Left forelimb (tissue), 1 donor: ENCODE data around the gene TSPAN18.

Experiments used
- DNase-seq: peaks from one replicate; pipeline ENCODE4 v3.0.0-alpha.2; 2018; ENCODE audit warnings: low spot score

Gene TSPAN18

GRCh38 chr11:44957776-44958564, 231.2 kb downstream of the TSPAN18 start:
- DNase-seq, result no peak

GRCh38 chr11:44959064-44959463, 232.3 kb downstream of the TSPAN18 start:
- no peak for DNase-seq

- DNase-seq, result no peak
Measured at GRCh38 chr11:44960200-44960845, 233.6 kb downstream of the TSPAN18 start.

DNA sequence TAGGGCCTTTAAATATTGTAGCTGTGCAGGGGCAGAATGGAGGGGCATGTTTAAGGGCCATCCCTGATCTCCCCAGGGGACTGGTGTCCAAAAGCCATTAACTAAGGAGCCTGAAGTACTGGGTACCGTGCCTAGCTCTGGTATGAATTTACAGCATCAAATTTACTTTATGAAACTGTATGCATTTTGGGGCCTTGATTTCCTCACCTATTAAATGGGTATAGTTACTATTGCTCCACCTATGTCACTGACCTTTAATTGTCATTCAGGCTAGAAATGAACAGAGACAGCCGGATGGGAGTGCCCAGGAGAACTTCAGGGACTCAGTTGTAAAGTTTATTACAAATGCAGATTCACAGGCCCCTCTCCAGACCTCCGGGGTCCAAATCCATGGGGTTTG, 235.7 kb downstream of the TSPAN18 start:
- DNase-seq, result no peak

DNA sequence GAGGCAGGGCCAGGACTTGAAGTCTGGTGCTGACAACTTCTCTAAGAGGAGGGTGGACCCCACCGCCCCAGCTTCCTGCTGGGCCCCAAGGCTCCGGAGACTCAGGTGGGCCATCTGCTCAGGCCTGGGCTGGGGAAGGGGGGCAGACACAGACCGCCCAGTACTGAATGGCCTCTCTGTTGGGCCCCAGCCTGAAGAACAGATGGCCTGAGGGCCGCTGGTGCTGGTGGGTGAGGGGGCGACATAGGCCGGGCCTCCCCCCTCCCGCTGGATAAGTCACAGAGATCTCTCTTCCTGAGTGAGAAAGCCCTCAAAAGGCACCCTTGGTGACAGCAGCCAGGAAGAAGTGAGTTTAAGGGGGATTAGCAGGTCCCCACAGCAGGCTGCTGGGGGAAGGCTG, 236.4 kb downstream of the TSPAN18 start:
- no peak for DNase-seq

DNA sequence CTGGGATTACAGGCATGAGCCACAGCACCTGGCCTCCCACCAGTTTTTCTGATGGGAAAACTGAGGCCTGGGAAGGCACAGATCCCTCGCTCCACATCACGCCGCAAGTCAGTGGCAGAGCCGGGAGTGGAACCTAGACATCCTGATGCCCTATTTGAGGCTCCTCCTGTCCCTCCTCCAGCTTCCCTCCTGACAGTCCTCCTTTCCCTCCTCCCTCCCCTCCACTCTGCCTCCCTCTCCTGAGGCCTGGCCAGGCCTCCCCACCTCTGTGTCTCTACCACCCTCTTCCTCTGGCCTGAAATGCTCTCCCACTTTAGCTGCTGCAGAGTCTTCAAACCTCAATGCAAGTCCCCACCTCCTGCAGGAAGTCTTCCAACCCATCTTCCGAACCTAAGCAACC, 237.2 kb downstream of the TSPAN18 start:
- no peak for DNase-seq

DNA sequence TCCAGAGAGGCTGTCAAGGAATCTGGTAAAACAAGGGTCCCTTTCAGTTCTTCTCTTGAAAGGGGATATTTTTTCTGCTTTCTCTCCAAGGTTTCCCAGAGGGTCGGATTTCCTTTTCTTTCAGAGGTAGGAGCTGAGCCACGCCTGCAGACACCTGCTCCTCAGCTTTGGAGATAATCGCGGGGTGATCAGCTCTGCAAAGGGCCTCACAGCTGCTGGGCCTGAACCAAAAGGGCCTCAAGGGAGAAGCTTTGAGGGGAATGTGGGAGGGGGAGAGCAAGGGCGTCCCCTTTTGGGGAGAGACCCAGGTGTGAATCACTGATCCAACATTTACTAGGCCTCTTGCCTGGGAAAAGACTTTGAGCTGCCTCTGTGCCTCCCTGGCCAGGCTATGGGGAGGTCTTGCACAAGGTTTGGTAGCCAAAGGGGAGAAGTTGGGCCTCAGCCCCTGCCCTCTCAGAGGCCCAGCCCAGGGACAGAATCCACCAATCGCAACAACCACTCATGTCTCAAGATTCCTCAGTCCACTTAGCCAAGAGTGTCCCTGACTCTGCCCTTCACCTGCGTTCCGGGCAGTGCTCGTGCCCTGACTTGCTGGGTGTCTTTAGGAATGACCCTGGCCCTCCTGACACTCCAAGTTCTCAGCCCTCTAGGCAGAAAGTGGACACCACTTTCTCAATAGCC, 237.9 kb downstream of the TSPAN18 start:
- DNase-seq, result no peak

- DNase-seq, result no peak
Measured at GRCh38 chr11:44966694-44967093, 239.9 kb downstream of the TSPAN18 start.

GRCh38 chr11:44967930-44968496, 241.3 kb downstream of the TSPAN18 start:
- DNase-seq, result no peak

- DNase-seq, result no peak
Measured at GRCh38 chr11:44968510-44968909, 241.7 kb downstream of the TSPAN18 start.

DNA sequence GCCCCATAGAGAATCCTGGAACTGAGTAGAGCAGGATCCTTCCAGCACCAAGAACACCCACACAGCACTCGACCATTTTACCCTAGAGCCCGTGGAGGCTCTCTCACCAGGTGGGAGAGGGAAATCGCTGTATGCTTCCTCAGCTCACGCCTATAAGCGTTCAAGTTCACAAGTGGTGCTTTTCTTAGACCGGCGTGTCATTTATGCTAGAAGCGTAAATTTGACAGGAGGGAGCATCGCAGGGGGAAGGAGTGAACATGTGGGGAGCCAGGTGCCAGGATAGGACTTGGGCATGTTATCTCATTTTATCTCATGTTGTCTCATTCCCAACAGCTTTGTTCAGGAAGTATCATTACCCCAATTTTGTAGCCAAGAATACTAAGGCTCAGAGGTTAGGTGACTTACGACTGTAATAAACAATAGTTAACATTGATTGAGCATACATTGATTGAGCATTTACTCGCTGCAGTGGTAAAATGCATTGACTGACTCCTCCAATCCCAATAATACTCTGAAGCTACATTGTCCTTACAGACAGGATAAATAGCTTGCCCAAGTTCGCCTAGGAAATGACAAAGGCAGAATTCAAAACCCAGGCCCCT, 243.0 kb downstream of the TSPAN18 start:
- no peak for DNase-seq

GRCh38 chr11:44970293-44970692, 243.5 kb downstream of the TSPAN18 start:
- no peak for DNase-seq

DNA sequence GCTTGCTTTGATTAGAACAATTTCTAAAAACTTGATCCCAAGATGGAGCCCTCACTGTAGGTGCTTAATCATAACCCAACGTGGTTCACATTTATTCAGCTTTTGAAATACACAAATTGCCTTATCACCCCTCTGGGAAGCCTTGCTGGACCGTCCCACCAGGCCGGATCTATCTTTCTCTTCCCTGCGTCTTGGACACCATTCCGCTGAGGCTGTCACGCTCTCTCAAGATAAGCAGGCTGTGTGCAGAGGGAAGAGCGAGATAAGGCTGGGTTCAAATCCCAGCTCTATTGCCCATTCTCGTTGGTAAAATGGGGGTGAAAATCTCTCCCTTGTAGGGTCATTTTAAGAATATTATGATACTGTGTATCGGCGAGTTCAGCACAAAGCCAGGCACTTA, 244.4 kb downstream of the TSPAN18 start:
- no peak for DNase-seq

DNA sequence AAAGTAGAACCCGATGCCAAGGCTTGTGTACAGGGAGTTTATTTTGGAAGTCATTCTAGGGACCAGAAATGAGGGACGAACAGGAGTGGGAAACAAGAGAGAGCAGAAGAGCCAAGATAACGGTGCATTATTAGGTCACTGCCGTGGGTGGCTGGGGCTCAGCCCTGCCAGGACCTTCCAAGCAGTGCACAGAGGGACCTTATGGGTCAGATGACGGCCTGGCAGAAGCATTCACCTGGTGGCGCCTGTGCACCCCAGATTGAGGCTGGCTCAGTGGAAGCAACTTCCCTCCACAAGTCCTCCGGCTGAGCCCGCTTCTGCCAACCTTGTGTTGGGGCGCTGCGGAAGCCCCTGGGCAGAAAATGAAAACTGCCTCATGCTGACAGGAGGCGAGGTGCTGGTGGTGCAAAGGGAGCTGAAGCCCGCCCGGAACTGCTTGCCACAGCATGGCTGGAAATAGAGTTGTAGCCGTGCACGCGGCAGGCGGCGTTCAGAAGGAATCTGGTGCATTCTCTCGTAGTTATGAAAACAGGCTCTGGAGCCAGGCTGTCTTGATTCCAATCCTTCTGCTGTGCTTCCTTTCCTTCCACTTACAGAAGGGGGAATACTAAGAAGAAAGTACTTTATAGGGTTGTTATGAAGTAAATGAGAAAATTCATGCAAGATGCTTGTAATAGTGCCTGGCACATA, 246.1 kb downstream of the TSPAN18 start:
- DNase-seq, result no peak

- no peak for DNase-seq
Measured at GRCh38 chr11:44973632-44974401, 247.1 kb downstream of the TSPAN18 start.

GRCh38 chr11:44974402-44975000, 247.7 kb downstream of the TSPAN18 start:
- no peak for DNase-seq

DNA sequence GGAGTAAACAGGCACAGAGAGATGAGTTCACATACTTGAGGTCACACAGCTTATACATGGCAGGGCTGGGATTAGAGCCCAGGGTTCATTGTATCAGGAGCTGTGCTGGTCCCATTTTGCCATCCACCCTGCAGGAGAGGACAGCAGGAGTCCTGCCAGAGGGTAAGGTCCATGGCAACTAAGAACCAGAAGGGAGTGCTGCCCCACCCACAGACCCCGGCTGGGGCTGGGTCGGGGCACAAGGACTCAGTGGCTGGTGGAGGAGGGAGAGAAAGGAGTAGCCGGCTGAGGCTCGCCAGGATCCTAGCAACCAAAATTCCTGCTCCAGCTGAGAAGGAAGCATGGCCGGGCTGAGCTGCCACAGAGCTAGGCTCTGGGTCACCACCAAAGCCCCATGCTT, 249.8 kb downstream of the TSPAN18 start:
- no peak for DNase-seq

DNA sequence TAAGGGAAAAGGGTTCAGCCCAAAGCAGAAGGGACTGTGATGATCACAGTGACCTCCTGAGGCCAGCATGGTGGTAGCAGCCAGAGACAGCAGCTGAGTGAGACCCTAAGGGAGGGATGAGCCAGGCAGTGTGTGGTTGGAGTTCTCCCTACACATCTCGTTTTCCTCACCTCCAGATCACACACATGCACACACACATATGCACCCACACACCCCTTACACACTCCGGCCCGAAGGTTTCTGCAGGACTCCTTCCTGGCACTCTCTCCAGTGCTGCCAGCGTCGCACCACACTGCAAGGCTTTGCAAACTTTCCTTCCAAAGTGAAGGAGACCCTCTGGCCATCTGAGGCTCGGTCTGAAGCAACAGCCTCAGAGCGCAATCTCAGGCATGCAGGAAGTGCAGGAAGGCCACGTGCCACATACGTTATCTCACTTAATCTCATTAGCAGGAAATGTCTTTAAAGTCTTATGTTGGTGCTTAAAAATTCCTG, 250.8 kb downstream of the TSPAN18 start:
- DNase-seq, result no peak

DNA sequence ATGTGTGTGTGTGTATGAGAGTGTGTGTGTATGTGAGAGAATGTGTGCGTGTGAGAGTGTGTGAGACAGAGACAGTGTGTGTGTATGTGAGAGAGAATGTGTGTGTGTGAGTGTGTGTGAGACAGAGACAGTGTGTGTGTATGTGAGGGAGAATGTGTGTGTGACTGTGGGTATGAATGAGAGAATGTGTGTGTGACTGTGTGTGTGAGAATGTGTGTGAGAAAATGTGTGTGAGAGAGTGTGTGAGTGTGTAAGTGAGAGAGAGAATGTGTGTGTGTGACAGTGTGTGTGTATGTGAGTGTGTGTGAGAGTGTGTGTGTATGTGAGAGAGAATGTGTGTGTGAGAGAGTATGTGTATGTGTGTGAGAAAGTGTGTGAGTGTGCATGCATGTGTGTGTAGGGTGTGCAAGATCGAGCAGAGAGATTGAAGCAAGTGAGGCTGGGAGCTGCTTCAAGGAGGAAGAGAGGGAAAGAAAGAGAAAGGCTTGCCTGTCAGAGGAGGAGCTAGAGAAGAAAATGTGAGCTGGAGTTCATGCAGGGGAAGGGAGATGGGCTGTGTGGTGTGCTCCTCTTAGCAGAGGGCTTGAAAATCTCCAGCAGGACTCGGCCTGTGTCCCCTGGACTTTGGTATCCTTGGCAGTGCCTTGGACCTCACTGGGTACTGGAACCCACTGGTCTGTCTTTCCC, 251.7 kb downstream of the TSPAN18 start:
- DNase-seq, result no peak

DNA sequence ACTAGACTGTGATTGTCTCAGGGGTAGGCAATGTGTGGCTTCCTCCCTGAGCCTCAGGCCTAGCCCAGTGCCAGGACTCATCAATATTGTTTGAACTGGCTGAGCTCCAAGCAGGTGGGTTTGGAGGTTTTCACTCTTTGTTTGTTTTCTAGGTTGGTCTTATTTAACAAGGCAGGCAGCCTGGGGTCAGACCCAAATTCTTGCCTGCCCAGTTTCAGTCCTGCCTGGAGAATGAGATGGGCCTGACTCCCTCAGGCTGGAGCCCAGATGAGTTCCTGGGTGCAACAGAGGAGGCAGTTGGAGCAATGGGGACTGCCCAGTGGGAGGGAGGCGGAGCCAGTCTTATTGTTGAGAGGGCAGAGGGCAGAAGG, 252.2 kb downstream of the TSPAN18 start:
- no peak for DNase-seq
